Ovary (tissue), 3 donors: ENCODE data around the gene GCC2.
"Not testable (repeated sequence)": the region's sequence is repeated elsewhere in the genome, so short reads cannot be mapped to it uniquely, and the experiment has no call there.

Experiments
- CTCF ChIP-seq, 3 donors: fragments of 450-650 bp in 2 of 3; fragments of 200-600 bp in 1 of 3; IDR thresholded peaks; one replicate each; pipeline versions ENCODE4 v1.5.1 to v1.8.0; 2016 to 2022; ENCODE audit warnings: antibody characterized with exemption in 3 of 3, mild to moderate bottlenecking in 1 of 3
- EP300 ChIP-seq: sonication (generic); formaldehyde crosslinking; IDR thresholded peaks from one replicate; pipeline ENCODE4 v1.6.1; 2017; ENCODE audit warnings: antibody characterized with exemption
- POLR2A ChIP-seq: fragments of 450-650 bp; IDR thresholded peaks from one replicate; pipeline ENCODE4 v1.6.1; 2017; ENCODE audit warnings: antibody characterized with exemption, mild to moderate bottlenecking, moderate library complexity
- donor health status: DM: no; HTN: no; CAD: no.

GRCh38 chr2:108435578-108435977, 13.4 kb upstream of the GCC2 start:
- not testable (repeated sequence) for TF ChIP-seq CTCF (IDR thresholded peaks at IDR 0.05); POLR2A; EP300
